Measurements from ENCODE around the gene CD82.

DNA sequence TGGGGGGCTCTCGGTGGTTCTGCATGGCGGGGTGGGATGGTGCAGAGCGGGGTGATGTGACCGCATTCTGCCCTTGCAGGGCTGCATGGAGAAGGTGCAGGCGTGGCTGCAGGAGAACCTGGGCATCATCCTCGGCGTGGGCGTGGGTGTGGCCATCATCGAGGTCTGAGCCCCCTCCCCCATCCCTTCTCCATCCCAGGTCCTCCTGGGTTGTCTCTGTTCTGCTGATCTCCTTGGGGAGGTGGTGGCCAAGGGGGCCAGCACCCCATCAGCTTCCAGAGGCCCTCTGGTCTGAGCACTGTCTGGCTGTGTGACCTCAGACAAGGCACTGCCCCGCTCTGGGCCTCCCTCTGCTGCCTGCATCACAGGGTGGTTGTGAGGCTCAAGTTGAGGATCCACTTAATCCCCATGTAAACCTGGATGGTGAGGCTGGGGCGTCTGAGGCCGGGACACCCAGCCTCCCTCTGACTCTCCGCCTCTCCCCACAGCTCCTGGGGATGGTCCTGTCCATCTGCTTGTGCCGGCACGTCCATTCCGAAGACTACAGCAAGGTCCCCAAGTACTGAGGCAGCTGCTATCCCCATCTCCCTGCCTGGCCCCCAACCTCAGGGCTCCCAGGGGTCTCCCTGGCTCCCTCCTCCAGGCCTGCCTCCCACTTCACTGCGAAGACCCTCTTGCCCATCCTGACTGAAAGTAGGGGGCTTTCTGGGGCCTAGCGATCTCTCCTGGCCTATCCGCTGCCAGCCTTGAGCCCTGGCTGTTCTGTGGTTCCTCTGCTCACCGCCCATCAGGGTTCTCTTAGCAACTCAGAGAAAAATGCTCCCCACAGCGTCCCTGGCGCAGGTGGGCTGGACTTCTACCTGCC is 53.3 kb downstream of the CD82 start:
- no peak for TF ChIP-seq EZH2 (IDR thresholded peaks at IDR 0.05; ENCODE audit: insufficient read depth, poor library complexity, severe bottlenecking)
- no peak for TF ChIP-seq EZH2phosphoT487 (IDR thresholded peaks at IDR 0.05; ENCODE audit: insufficient read depth, low read depth)

Data from GM23248 (cell line).